Stimulated activated CD8-positive, alpha-beta memory T cell treated with anti-CD3 and anti-CD28 coated beads, Interleukin-4, amount 100 ng/mL, for 1 hour (primary cell): ENCODE results near the gene UBA7.
"Not testable (repeated sequence)": the region's sequence is repeated elsewhere in the genome, so short reads cannot be mapped to it uniquely, and the experiment has no call there.

Source experiments
- DNase-seq, 2 donors: peaks; one replicate each; pipeline ENCODE4 v3.0.0-alpha.2; 2020; ENCODE audit warnings: low read depth in 2 of 2, low spot score in 1 of 2

Gene UBA7

DNA sequence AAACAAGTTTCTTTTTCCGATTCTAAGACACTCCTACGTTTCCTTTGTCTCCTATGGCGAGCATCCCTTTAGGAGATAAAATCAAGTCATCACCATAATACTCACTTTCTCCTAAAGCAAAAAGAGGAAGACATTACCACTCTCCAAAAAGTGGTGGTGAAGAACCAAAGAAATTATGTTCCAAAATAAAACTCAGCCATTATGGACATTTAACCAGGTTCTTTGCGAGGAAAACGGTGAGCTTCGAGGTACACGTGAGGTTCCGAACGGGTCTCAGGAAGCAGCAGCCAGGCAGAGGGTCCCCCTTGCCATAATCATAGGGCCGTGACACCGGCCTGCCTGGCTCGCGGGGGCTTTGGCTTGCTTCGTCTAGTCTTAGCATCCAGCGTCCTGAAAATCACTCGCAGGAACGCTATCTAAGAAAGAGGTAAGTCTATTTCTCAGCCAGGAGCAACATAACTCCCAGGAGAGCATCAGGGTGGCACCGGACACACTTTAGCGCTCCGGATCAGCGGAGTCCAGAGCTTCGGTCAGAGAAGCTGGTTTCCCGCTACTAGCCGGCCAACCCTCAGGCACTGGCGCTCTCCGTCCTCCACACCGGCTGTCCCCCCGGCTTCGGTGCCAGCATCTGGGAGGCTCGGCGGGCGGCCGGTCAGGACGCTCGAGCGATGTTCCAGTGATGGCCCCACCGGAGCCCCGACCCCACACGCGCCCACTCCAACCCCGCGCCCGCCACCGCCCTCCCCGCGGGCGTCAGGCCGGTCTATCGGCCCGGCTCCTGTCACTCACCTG is 28.0 kb downstream of the UBA7 start:
- DNase-seq = no peak

DNA sequence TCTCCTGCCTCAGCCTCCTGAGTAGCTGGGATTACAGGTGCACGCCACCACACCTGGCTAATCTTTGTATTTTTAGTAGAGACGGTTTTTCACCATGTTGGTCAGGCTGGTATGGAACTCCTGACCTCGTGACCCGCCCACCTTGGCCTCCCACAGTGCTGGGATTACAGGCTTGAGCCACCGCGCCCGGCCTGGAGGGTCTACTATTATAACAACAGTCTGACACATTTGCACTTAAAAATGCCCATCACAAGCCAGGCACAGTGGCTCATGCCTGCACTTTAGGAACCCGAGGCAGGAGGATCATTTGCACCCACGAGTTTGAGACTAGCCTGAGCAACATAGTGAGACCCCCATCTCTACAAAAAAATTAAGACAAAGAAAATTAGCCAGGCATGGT is 31.5 kb downstream of the UBA7 start:
- not testable (repeated sequence) for DNase-seq

DNA sequence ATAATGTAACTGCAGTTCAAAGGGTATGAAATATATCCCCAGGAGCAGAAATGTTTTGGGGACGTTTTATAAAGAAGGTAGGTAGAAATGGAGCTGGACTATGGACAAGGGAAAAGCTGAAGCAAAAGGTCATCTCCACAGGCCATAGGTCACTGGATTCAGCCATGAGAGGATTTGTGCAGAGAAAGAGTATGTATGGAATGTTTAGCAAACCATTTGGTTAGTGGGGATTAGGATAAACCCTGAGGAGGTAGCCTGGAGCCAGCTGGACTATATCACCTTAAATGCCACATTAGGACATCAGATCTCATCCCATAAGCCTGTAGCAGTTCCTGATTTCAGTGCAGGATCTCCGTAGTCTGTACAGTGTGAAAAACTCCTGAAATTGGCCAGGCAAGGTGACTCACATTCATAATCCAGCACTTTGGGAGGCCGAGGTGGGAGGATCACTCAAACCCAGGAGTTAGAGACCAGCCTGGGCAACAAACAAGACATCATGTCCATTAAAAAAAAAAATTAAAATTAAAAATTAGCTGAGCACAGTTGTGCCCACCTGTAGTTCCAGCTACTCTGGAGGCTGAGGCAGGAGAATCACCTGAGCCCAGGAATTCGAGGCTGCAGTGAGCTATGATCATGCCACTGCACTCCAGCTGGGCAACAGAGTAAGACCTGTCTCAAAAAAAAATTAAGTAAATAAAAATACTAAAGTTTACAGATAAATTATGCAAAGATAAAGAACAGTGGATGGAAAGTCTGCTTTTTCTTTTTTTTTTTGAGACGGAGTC is 32.1 kb downstream of the UBA7 start:
- no peak for DNase-seq

DNA sequence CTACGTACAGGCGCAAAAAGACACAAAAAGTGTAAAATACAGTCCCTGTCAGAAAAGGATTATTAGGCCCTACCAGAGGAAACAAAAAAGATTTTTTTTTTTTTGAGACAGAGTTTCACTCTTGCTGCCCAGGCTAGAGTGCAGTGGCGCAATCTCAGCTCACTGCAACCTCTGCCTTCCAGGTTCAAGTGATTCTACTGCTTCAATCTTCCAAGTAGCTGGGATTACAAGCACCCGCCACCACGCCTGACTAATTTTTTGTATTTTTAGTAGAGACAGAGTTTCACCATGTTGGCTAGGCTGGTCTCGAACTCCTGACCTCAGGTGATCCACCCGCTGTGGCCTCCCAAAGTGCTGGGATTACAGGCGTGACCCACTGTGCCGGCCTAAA is 32.8 kb downstream of the UBA7 start:
- DNase-seq = not testable (repeated sequence)

DNA sequence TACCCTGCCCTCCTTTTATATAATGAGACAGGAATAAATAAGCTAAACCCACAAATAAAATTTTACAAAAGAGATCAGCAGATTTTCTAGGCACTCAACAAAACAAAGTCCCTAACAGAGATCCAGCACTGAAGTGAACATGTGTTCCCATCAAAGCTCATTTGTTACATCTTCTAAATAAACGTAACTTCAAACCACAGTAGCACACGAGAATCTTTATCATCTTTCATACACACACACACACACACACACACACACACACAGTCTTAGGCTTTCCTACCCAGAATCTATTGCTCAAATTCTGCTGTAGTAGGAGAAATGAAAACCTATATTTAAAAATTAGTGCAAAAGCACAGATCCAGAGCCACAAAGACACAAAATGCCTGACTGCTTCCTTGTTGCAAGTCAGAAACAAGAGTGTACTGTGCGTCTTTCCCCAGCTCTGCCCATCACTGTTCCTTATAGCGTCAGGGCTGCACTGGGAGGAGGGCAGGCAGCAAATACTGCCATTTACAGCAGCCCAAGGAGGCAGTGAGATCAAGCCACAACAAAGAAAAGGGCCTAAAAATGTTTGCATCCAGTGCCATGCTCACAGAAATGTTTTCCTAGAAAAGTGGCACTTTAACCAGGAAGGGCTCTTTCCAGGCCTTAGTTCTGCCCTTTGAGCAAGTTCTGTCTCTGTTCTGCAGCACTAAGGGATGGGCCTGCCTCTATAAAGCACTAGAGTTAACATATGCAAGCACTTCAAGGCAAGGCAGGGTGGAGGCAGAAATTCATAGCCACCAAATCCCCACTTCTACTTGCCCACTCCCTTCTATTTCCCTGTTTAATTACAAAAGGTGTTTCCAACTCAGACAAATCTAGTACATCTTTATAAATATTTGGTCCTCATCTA is 33.4 kb downstream of the UBA7 start:
- no peak for DNase-seq

DNA sequence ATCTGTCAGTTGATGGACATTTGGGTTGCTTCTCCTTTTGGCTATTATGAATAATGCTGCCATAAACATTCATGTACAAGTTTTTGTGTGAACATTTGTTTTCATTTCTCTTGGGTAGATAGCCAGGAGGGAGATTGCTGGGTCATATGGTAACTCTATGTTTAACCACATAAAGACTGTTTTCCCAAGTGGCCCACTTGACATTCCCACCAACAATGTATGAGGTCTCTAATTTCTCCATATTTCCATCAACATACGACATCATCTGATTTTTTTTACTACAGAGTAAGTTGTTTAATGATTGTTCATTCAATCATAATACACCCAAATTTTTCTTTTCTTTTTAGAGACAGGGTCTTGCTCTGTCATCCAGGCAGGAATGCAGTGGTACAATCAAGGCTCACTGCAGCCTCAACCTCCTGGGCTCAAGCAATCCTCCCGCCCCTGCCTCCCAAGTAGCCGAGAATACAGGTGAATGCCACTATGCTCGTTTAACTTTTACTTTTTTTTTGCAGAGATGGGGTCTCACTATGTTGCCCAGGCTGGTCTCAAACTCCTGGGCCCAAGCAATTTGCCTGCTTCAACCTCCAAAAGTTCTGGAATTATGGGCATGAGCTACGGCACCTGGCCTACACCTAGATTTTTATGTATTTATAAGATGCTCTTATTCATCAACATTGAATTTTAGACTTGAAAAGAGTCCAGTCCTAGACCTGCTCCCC is 34.2 kb downstream of the UBA7 start:
- no peak for DNase-seq

DNA sequence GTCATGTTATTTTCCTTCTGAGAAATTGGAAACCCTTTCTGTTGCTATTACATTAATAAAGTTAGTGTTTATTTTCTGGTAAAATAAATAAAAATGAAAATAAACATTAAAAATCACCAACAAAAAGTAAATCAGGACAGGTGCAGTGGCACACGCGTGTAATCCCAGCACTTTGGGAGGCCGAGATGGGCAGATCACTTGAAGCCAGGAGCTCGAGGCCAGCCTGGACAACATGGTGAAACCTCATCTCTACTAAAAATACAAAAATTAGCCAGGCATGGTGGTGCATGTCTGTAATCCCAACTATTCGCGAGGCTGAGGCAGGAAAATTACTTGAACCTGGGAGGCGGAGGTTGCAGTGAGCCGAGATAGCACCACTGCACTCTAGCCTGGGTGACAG is 37.7 kb downstream of the UBA7 start:
- not testable (repeated sequence) for DNase-seq

DNA sequence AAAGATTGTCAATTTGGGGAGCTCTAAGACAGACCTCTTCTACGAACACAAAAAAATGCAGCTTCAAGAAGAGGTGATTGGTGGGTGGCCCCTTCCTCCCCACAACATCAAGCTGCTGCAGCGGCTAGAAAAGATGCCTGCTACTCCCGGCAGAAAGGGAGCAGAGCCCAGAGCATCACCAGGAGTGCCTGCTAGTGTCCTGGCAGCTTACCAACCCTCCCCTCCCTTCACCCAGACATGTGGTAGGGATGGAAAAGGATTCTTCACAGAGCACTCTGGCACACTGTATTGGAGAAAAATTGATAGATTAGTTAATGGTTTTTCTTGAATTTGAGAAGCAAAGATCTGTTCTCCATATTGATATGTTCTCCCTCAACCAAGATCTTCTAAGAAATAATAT is 38.2 kb downstream of the UBA7 start:
- DNase-seq = no peak

DNA sequence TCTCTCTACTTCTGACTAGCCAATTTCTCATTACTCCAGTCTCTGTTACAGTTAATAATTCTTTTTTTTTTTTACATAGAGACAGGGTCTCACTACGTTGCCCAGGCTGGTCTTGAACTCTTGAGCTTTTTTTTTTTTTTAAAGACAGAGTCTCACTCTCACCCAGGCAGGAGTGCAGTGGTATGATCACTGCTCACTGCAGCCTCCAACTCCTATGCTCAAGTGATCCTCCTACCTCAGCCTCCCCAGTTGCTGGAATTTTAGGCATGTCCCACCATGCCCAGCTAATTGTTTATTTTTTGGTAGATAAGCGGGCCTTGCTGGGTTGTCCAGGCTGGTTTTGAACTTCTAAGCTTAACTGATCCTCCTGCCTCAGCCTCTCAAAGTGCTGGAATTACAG is 41.0 kb downstream of the UBA7 start:
- no peak for DNase-seq

DNA sequence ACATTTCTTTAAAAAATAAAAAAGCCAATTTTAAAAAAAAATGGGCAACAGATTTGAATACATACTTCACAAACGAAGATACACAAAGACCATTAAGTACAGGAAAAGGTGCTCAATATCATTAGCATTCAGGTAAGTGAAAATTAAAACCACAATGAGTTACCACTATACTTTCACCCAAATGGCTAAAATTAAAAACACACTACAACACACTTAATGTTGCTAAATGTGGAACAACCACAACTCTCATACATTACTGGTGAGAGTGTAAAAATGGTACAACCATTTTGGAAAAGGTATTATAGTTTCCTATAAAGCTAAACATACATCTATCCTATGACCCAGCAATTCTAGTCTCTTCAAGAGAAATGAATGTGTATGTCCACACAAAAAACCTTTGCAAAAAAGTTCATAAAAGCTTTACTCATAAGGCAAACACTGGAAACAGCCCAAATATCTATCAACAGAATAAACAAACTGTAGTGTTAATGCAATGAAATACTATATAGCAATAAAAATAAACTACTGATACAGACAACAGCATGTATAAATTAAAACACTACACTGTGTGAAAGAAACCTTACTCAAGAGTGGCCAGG is 42.3 kb downstream of the UBA7 start:
- DNase-seq = no peak

DNA sequence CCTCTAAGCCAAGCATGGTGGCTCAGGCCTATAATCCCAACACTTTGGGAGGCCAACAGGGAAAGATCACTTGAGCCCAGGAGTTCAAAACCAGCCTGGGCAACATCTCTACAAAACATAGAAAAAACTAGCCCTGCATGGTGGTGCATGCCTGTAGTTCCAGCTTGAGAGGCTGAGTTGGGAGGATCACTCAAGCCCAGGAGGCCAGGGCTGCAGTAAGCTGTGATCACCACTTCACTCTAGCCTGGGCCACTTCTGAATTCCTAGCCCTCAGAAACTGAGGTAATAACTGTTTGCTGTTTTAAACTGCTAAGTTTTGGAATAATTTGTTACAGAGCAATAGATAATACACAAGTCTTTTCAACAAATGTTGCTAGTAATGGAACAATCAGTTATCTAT is 43.8 kb downstream of the UBA7 start:
- no peak for DNase-seq

DNA sequence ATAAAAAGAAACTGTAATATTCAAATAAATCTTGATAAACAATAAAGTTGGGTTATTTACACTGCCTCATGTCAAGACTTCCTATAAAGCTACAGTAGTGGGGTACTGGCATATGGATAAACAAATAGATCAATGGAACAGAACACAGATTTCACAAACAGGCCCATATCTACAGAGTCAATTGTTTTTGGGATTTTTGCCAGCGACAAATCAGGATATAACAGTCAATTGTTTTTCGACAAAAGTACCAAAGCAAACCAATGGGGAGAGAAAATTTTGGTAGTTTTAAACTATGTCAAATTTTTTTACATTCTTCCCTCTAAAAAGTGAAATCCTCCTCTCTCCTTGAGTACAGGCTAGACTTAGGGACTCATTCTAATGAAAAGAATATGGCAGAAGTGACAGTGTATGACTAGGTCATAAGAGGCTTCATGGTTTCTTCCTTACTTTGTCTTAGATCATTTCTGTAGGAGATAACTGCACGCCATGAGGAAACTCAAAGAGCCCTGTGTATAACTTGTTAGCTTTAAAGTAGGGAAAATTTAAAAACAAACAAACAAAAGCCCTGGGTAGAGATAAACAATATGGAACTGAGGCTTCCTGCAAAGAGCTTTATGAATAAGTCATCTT is 44.4 kb downstream of the UBA7 start:
- no peak for DNase-seq

DNA sequence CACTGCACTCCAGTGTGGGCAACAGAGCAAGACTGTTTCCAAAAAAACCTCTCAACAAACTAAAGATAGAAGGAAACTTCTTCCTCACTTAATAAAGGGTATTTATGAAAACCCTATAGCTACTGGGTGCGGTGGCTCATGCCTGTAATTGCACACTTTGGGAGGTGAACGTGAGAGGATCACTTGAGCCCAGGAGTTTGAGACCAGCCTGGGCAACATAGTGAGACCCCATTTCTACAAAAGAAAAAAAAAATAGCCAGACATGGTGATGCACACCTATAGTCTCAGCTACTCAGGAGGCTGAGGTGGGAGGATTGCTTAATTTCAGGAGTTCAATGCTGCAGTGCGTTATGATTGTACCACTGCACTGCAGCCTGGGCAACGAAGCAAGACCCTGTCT is 49.8 kb downstream of the UBA7 start:
- no peak for DNase-seq

DNA sequence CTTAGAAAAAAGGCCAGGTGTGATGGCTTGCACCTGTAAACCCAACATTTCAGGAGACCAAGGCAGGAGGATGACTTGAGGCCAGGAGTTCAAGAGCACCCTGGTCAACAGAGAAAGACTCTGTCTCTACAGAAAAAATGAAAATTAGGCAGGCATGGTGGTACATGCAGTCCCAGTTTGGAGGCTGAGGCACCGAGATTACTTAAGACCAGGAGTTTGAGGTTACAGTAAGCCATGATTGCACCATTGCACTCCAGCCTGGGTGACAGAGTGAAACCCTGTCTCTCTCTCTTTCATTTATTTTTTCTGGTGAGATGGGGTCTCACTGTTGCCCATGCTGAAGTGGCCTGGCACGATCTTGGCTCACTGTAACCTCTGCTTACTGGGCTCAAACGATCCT is 52.1 kb downstream of the UBA7 start:
- no peak for DNase-seq

DNA sequence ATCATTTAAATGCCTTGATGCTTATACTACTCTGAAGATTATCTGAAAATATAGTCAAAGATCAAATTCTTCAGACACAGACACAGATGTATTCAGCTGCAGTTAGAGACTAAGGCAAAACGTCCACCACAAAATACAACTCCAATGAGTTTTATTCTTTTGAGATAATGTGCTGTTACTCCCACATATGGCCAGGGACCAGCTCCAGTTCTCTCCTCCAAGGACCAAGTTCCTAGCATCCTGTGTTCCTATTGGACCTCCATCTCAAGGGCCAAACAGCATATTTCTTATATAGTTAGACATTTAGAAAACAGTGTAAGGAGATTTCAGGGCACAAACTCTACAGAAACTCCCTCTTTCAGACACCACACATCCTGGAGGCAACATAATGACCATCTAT is 54.5 kb downstream of the UBA7 start:
- no peak for DNase-seq

DNA sequence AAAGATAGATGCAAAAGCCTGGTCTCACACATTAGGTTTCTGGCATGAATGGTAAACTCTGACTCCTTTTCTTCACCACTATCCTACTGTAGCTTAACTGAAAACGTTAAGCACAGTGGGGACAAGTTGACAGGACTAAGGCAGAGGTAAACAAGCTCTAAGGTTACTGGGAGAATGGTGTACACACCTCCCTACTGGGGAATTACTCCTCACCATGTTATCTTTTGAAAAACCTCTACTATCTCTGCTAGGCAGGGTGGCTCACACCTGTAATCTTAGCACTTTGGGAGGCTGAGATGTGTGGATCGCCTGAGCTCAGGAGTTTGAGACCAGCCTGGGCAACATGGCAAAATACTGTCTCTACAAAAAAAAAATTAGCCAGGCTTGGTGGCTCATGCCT is 56.6 kb downstream of the UBA7 start:
- no peak for DNase-seq

DNA sequence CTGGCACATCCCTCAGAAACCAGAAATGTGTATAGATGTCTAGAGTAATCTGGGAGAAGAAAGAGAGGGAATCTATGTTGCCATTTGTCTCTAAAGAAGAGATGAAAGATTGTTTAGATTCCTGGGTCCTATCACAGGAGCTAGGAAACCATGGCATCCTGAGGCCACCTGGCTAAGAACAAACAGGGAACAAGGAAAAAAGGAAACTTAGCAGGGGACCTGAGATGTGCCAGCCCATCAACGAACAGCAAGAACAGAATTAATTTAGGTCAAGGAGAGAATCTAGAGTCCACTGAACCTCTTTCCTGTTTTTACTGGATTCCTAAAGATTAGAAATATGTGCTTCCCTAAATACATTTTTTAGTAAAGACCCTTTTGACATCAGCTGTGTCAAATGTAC is 57.7 kb downstream of the UBA7 start:
- DNase-seq = no peak
